Tibial nerve (tissue), 4 donors: ENCODE results near the gene CHURC1. TPM values are rescaled to one million over a fixed set of nuclear protein-coding genes. Genes with fewer than 3 reads are reported as not detected.

Experiments
- DNase-seq, 2 donors: peaks; one replicate each; pipeline ENCODE4 v3.0.0-alpha.2; 2019; ENCODE audit warnings: low spot score in 2 of 2
- H3K27ac ChIP-seq, 4 donors: fragments of 200-600 bp; sonication (generic) in 3 of 4; one replicate each; pipeline ENCODE4 v1.5.1; 2017 to 2019; ENCODE audit warnings: mild to moderate bottlenecking in 1 of 4
- H3K27me3 ChIP-seq, 2 donors: fragments of 200-600 bp; sonication (generic) in 1 of 2; one replicate each; pipeline versions ENCODE4 v1.5.1 to v1.6.0; 2017 to 2019
- H3K36me3 ChIP-seq, 3 donors: fragments of 200-600 bp; sonication (generic); one replicate each; pipeline ENCODE4 v1.5.1; 2018 to 2019
- H3K4me1 ChIP-seq, 4 donors: fragments of 200-600 bp; sonication (generic) in 3 of 4; one replicate each; pipeline ENCODE4 v1.5.1; 2017 to 2019
- H3K4me3 ChIP-seq, 4 donors: fragments of 200-600 bp; sonication (generic) in 3 of 4; one replicate each; pipeline ENCODE4 v1.5.1; 2017 to 2019; ENCODE audit warnings: mild to moderate bottlenecking in 1 of 4, moderate library complexity in 1 of 4
- H3K9me3 ChIP-seq, 4 donors: fragments of 200-600 bp; sonication (generic) in 3 of 4; one replicate each; pipeline ENCODE4 v1.5.1; 2017 to 2019
- CTCF ChIP-seq, 5 experiments: fragments of 200-600 bp in 3 of 5; fragments of 450-650 bp in 2 of 5; sonication (generic) in 3 of 5; IDR thresholded peaks; one replicate each; pipeline ENCODE4 v1.5.1; 2016 to 2019; ENCODE audit warnings: antibody characterized with exemption in 5 of 5, mild to moderate bottlenecking in 3 of 5, moderate library complexity in 2 of 5
- EP300 ChIP-seq, 2 donors: sonication (generic); formaldehyde crosslinking; IDR thresholded peaks; one replicate each; pipeline ENCODE4 v1.6.1; 2017; ENCODE audit warnings: antibody characterized with exemption in 2 of 2, mild to moderate bottlenecking in 1 of 2
- POLR2A ChIP-seq, 2 donors: fragments of 450-650 bp; IDR thresholded peaks; one replicate each; pipeline ENCODE4 v1.6.1; 2017; ENCODE audit warnings: antibody characterized with exemption in 2 of 2, mild to moderate bottlenecking in 2 of 2, moderate library complexity in 2 of 2
- WGBS, 2 donors: methylation state at CpG; one replicate each; pipeline ENCODE4 v1.1.5; 2018; 5-methylcytosine and 5-hydroxymethylcytosine counted together
- total RNA-seq, 4 donors: library from RNA; depleted of rRNA; stranded (reverse); fragments of >200 nt; gene quantifications; one replicate each; pipeline ENCODE4 v1.1.0, GENCODE V29; 2016

Gene CHURC1
- total RNA-seq, 4 donors from 2014 or later, result 75.0 to 131 (median 89.1) TPM

GRCh38 chr14:64945431-64946178 lies 31.4 kb downstream of the CHURC1 start:
- Histone ChIP-seq H3K27me3 (no peaks in the 10 kb centered on the region), H3K9me3 (no peaks in the 10 kb centered on the region), H3K36me3 (peaks cover 0 to 80% (median 0%) of the 10 kb centered on the region in 3 donors), H3K4me1 (no peaks in the 10 kb centered on the region), H3K4me3 (no peak overlapping the region), H3K27ac (no peak overlapping the region)
- WGBS, 2 donors, result 94 to 95% methylated on average over 12 of the region's 12 CpGs
- no peak for TF ChIP-seq POLR2A (IDR thresholded peaks at IDR 0.05)
- no peak for TF ChIP-seq CTCF (IDR thresholded peaks at IDR 0.05)
- no peak for TF ChIP-seq EP300 (IDR thresholded peaks at IDR 0.05)
- DNase-seq, result no peak

DNA sequence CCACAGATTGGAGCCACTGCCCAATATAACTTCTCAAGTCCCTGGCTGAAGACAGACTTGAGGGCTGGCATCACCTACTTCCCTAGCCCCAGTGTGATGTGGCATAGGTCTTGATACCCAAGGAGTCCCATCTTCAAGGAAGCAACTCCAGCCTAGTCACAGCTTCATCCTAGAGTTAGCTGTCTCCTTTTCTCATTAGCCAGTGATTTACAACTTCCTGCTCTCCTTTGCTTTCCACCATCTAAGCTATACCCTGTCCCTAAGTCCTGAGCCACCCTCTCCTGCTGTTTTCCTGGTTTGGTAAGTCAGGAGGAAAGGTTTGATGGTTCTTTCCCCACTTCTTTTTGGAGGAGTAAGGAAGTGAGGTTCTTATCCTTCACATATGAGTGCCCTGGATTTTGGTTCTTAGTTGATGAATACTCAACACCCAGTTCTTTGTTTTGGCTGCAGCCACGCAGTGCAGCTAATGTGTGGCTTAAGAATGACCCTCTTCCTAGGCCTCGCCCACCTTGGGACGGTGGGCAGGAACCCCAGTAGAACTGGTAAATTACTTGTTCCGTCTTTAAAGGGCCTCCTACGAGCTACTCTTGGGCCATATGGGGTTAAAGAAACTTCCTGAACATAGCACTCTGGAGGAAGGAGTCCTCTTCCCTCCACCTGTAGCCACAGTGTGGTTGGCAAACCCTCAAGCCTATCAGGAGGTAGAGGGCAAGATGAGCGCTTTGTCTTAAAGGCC lies 32.2 kb downstream of the CHURC1 start:
- H3K4me3 ChIP-seq, result no peak overlapping the region
- H3K9me3 ChIP-seq, result no peaks in the 10 kb centered on the region
- H3K27me3 ChIP-seq, result no peaks in the 10 kb centered on the region
- 76 to 85% methylated on average over 6 of the region's 6 CpGs for WGBS, 2 donors
- no peak for DNase-seq
- no peaks in the 10 kb centered on the region for H3K4me1 ChIP-seq
- H3K36me3 ChIP-seq, result peaks cover 0 to 84% (median 0%) of the 10 kb centered on the region in 3 donors
- no peak for TF ChIP-seq CTCF (IDR thresholded peaks at IDR 0.05)
- no peak for TF ChIP-seq EP300 (IDR thresholded peaks at IDR 0.05)
- no peak for TF ChIP-seq POLR2A (IDR thresholded peaks at IDR 0.05)
- no peak overlapping the region for H3K27ac ChIP-seq

DNA sequence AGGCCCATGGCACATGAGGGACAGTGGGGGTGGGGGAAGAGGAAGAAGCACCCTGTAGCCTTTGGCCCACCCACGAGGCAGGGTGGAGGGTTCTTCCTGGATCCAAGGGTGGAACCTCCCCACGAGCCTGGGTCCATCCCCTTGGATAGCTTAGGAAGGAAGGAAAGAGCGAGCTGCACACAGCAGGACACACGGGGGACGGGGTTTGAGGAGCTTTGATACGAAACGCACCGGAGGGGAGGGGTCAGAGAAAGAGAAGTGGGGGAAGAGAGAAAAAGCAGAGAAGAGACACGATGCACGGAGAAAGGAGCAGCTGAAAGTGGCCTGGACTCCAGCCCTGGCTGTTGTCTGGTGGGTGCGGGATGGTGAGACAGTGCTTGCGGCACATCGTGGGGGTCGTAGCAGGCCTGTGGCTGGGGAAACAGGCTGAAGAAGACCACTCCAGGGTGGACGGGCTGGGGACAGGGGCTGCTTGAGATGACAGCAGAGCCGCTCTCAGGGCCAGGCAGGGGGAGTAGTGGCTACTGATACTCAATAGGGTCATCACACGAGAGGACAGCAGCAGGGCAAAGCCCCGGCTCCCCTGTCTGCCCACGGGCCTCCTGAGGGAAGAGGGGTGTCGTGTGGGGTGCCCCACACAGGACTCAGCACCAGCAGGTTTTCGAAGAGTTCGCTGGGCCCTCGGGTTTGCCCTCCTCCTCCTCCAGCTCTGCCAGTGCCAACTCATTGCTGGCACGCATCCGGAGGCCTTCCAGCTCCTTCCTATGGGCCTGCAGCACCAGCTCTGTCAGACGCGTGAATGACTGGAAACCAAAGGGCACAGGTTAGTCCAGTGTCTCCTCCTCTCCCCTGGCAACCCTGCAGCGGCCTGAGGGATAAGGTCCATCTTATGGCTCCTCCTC lies 33.7 kb downstream of the CHURC1 start:
- Histone ChIP-seq H3K9me3 (no peaks in the 10 kb centered on the region), H3K27me3 (no peaks in the 10 kb centered on the region), H3K27ac (no peak overlapping the region), H3K4me3 (no peak overlapping the region), H3K4me1 (no peaks in the 10 kb centered on the region), H3K36me3 (peaks cover 0 to 75% (median 0%) of the 10 kb centered on the region in 3 donors)
- WGBS, 2 donors, result 86% methylated on average over 27 to 28 of the region's 28 CpGs
- no peak for TF ChIP-seq CTCF (IDR thresholded peaks at IDR 0.05)
- TF ChIP-seq POLR2A (IDR thresholded peaks at IDR 0.05), result no peak
- TF ChIP-seq EP300 (IDR thresholded peaks at IDR 0.05), result no peak
- no peak for DNase-seq

DNA sequence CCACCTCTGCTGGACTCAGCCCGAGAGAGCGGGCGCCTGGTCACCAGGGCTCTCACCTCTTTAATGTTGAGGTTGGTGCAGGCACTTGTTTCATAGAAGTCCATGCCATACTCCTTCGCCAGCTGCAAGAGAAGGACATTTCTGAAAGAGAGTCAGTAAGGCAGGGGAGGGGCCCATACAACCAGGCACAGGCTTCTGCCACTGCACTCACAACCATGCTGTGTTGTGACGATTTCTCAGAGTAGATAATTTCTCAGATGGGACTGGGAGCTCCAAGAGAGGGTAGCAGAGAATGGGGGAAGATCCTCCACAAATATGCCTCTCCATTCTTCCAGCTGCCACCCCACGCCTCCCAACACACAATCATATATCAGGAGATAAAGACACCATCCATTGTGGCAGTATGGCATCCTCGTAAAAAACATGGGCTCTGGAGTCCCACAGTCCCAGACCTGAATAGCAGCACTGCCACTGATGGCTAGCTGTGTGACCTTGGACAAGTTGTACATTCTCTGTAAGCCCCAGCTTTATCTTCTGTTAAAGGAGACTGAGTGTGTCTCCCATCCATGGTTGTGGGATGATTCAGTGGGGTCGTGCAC lies 34.5 kb downstream of the CHURC1 start:
- Histone ChIP-seq H3K36me3 (peaks cover 0 to 72% (median 0%) of the 10 kb centered on the region in 3 donors), H3K27ac (no peak overlapping the region), H3K4me1 (no peaks in the 10 kb centered on the region), H3K27me3 (no peaks in the 10 kb centered on the region), H3K9me3 (no peaks in the 10 kb centered on the region), H3K4me3 (no peak overlapping the region)
- no peak for DNase-seq
- no peak for TF ChIP-seq POLR2A (IDR thresholded peaks at IDR 0.05)
- TF ChIP-seq CTCF (IDR thresholded peaks at IDR 0.05), result no peak
- no peak for TF ChIP-seq EP300 (IDR thresholded peaks at IDR 0.05)
- 91 to 95% methylated on average over 8 of the region's 8 CpGs for WGBS, 2 donors
